Astrocyte (in vitro differentiated cells and primary cell): ENCODE data around the gene NRG2. TPM values are rescaled to one million over a fixed set of nuclear protein-coding genes. Genes with fewer than 3 reads are reported as not detected.

Source experiments
- DNase-seq: peaks from one replicate; pipeline ENCODE4 v3.0.0-alpha.2; 2010; ENCODE audit warnings: low read depth
- FAIRE-seq: peaks from 2 replicates; lab custom pipeline; 2011; peaks lifted over from hg19 to GRCh38; lab: Jason Lieb, UNC
- H2AFZ ChIP-seq: 2 replicates; pipeline ENCODE4 v1.6.0; 2012; ENCODE audit warnings: low read depth, low read length, inconsistent platforms
- H3K27ac ChIP-seq: 2 replicates; pipeline ENCODE4 v1.5.1; 2011; ENCODE audit warnings: low read depth, low read length, inconsistent platforms
- H3K27me3 ChIP-seq: 2 replicates; pipeline ENCODE4 v1.6.0; 2011; ENCODE audit warnings: low read length, inconsistent platforms; ENCODE audit not compliant: insufficient read depth
- H3K36me3 ChIP-seq: 2 replicates; pipeline ENCODE4 v1.5.1; 2011; ENCODE audit warnings: low read length, inconsistent platforms; ENCODE audit not compliant: insufficient read depth
- H3K4me1 ChIP-seq: 2 replicates; pipeline ENCODE4 v1.5.1; 2011; ENCODE audit warnings: low read length, inconsistent platforms; ENCODE audit not compliant: insufficient read depth
- H3K4me2 ChIP-seq: 2 replicates; pipeline ENCODE4 v1.6.0; 2012; ENCODE audit warnings: low read length, inconsistent platforms
- H3K4me3 ChIP-seq: 2 replicates; pipeline ENCODE4 v1.5.1; 2011; ENCODE audit warnings: low read depth, mild to moderate bottlenecking, low read length, inconsistent platforms; ENCODE audit not compliant: insufficient read depth
- H3K79me2 ChIP-seq: 2 replicates; pipeline ENCODE4 v1.6.0; 2012; ENCODE audit warnings: mild to moderate bottlenecking, low read length, inconsistent platforms; ENCODE audit not compliant: insufficient read depth
- H3K9ac ChIP-seq: 2 replicates; pipeline ENCODE4 v1.6.0; 2012; ENCODE audit warnings: mild to moderate bottlenecking, low read length, inconsistent platforms
- H3K9me3 ChIP-seq: 2 replicates; pipeline ENCODE4 v1.5.1; 2012; ENCODE audit warnings: low read depth, mild to moderate bottlenecking, low read length, inconsistent platforms; ENCODE audit not compliant: insufficient read depth
- H4K20me1 ChIP-seq: 2 replicates; pipeline ENCODE4 v1.6.0; 2012; ENCODE audit warnings: low read length, inconsistent platforms; ENCODE audit not compliant: insufficient read depth
- H3K27ac Mint-ChIP-seq: one replicate; pipeline ENCODE4 v1.8.0; 2021; ENCODE audit warnings: mild to moderate bottlenecking, mixed read lengths; ENCODE audit not compliant: unreplicated experiment
- H3K27me3 Mint-ChIP-seq: one replicate; pipeline ENCODE4 v1.8.0; 2021; ENCODE audit warnings: low read depth, mixed read lengths; ENCODE audit not compliant: unreplicated experiment
- H3K36me3 Mint-ChIP-seq: one replicate; pipeline ENCODE4 v1.8.0; 2021; ENCODE audit warnings: low read depth, mixed read lengths; ENCODE audit not compliant: unreplicated experiment
- H3K4me1 Mint-ChIP-seq: one replicate; pipeline ENCODE4 v1.8.0; 2021; ENCODE audit warnings: low read depth, mixed read lengths; ENCODE audit not compliant: unreplicated experiment
- H3K4me3 Mint-ChIP-seq: one replicate; pipeline ENCODE4 v1.8.0; 2021; ENCODE audit warnings: mild to moderate bottlenecking, moderate library complexity, mixed read lengths; ENCODE audit not compliant: unreplicated experiment
- H3K9me3 Mint-ChIP-seq: one replicate; pipeline ENCODE4 v1.8.0; 2021; ENCODE audit warnings: mild to moderate bottlenecking, mixed read lengths; ENCODE audit not compliant: unreplicated experiment
- EZH2 ChIP-seq: IDR thresholded peaks from 2 replicates; pipeline ENCODE4 v1.6.1; 2012; ENCODE audit warnings: mild to moderate bottlenecking, low read length, inconsistent platforms; ENCODE audit not compliant: insufficient read depth
- total RNA-seq: library from RNA; stranded (reverse); gene quantifications from 2 replicates; pipeline ENCODE4 v1.2.1, GENCODE V29; 2021
- TF ChIP-seq, protein P1 (sequence below): IDR thresholded peaks from 2 replicates; pipeline ENCODE4 v1.5.1; 2011; ENCODE audit warnings: low read depth, mild to moderate bottlenecking, inconsistent platforms, low read length, moderate library complexity; ENCODE audit not compliant: insufficient read depth

The NRG2 gene
- total RNA-seq, 1 donor from 2014 or later: 0.54 TPM

DNA sequence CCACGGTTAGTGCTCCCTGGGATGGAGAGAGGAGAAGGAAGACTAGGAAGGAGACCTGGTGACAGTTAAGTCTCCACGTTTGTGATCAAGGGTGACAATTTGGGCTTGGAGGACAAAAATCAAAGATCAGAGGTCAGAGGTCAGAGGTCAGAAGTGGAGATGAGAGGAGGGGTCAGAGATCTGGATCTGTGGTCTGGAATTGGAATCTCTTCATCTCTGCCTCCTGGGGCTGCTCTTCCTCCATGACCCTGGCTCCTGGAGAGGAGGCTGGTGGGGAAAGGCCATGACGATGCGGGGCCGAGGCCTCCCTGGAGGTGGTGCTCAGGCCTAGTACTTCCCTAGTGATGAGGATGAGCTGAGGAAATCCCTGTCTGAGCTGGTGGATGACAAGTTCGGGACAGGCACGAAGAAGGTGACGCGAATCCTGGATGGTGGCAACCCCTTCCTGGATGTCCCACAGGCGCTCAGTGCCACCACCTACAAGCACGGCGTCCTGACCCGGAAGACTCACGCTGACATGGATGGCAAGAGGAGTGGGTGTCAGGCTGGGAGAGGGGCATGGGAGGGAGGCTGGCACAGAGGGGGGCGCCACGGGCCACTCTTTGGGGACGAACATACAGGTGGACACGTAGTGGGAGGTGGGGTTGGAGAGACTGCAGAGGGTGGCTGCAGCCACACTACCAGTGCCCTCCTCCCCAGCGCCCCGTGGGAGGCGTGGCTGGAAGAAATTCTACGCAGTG is 206.5 kb downstream of the NRG2 start:
- H3K36me3 ChIP-seq: no peaks in the 10 kb centered on the region
- no peak overlapping the region for H3K27ac ChIP-seq
- FAIRE-seq (no peak), DNase-seq (no peak)
- no peaks in the 10 kb centered on the region for H3K9me3 Mint-ChIP-seq
- H3K27me3 ChIP-seq: peaks cover 14% of the 10 kb centered on the region
- no peaks in the 10 kb centered on the region for H3K79me2 ChIP-seq
- no peak for TF ChIP-seq EZH2
- TF ChIP-seq, protein P1, sequence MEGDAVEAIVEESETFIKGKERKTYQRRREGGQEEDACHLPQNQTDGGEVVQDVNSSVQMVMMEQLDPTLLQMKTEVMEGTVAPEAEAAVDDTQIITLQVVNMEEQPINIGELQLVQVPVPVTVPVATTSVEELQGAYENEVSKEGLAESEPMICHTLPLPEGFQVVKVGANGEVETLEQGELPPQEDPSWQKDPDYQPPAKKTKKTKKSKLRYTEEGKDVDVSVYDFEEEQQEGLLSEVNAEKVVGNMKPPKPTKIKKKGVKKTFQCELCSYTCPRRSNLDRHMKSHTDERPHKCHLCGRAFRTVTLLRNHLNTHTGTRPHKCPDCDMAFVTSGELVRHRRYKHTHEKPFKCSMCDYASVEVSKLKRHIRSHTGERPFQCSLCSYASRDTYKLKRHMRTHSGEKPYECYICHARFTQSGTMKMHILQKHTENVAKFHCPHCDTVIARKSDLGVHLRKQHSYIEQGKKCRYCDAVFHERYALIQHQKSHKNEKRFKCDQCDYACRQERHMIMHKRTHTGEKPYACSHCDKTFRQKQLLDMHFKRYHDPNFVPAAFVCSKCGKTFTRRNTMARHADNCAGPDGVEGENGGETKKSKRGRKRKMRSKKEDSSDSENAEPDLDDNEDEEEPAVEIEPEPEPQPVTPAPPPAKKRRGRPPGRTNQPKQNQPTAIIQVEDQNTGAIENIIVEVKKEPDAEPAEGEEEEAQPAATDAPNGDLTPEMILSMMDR: no peak
- H3K4me3 Mint-ChIP-seq: no peak overlapping the region
- H3K4me1 Mint-ChIP-seq: no peaks in the 10 kb centered on the region
- no peak overlapping the region for H3K4me3 ChIP-seq
- no peak overlapping the region for H3K27ac Mint-ChIP-seq
- H3K4me1 ChIP-seq: no peaks in the 10 kb centered on the region
- no peak overlapping the region for H2AFZ ChIP-seq
- no peaks in the 10 kb centered on the region for H3K36me3 Mint-ChIP-seq
- H4K20me1 ChIP-seq: no peaks in the 10 kb centered on the region
- H3K4me2 ChIP-seq: no peak overlapping the region
- H3K9ac ChIP-seq: no peak overlapping the region
- H3K27me3 Mint-ChIP-seq: peaks cover 82% of the 10 kb centered on the region
- H3K9me3 ChIP-seq: no peaks in the 10 kb centered on the region

DNA sequence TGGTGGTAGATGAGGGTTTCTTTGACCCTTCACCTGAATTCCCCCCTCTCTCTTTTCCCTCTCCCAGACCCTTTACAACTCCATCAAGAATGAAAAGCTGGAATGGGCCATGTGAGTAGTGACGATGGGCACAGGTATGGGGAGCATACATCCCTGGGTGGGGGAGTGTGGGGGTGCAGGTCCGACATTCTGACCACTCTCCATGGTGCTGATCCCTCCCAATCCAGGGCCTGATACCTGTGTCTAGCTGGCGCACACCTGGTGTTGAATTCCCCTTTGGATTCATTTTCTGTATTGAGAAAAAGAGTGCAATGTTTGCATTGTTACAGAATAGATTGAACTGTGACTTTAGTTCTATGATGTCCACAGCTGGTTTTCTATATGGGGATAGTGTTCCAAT is 207.4 kb downstream of the NRG2 start:
- Histone ChIP-seq H3K27ac (no peak overlapping the region), H3K27me3 (peaks cover 20% of the 10 kb centered on the region), H3K79me2 (no peaks in the 10 kb centered on the region), H3K4me3 (no peak overlapping the region), H3K36me3 (no peaks in the 10 kb centered on the region), H3K9ac (no peak overlapping the region), H4K20me1 (no peaks in the 10 kb centered on the region), H2AFZ (no peak overlapping the region), H3K4me2 (no peak overlapping the region), H3K4me1 (no peaks in the 10 kb centered on the region), H3K9me3 (no peaks in the 10 kb centered on the region)
- H3K27ac Mint-ChIP-seq: no peak overlapping the region
- H3K9me3 Mint-ChIP-seq: no peaks in the 10 kb centered on the region
- FAIRE-seq (no peak), DNase-seq (no peak)
- H3K4me3 Mint-ChIP-seq: no peak overlapping the region
- TF ChIP-seq, protein P1: no peak
- no peak for TF ChIP-seq EZH2
- no peaks in the 10 kb centered on the region for H3K4me1 Mint-ChIP-seq
- peaks cover 82% of the 10 kb centered on the region for H3K27me3 Mint-ChIP-seq
- H3K36me3 Mint-ChIP-seq: no peaks in the 10 kb centered on the region

DNA sequence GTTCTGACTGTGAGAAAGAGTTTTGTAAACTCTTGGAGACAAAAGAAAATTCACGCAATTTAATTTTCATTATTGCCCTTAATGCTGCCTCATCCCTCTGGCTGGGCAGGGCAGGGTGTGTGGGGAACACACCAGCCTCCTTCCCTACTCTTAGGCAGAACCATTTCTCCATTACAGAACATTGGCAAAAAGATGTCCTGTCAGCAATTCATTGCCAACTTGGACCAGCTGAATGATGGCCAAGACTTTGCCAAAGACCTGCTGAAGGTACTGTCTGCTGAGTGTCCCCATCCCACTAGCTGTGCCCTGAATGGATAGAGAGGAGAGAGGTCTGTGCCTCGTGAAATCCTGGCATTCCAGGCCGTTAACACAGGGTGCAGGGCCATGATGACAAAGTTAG is 209.6 kb downstream of the NRG2 start:
- FAIRE-seq (no peak), DNase-seq (no peak)
- Histone ChIP-seq H3K9me3 (no peaks in the 10 kb centered on the region), H3K36me3 (no peaks in the 10 kb centered on the region), H3K79me2 (no peaks in the 10 kb centered on the region), H3K27me3 (peaks cover 20% of the 10 kb centered on the region), H3K4me2 (no peak overlapping the region), H3K9ac (no peak overlapping the region), H3K4me3 (no peak overlapping the region), H2AFZ (no peak overlapping the region), H3K27ac (no peak overlapping the region), H3K4me1 (no peaks in the 10 kb centered on the region), H4K20me1 (no peaks in the 10 kb centered on the region)
- Mint-ChIP-seq H3K4me1 (no peaks in the 10 kb centered on the region), H3K36me3 (no peaks in the 10 kb centered on the region), H3K9me3 (peaks cover 3% of the 10 kb centered on the region), H3K27me3 (peaks cover 68% of the 10 kb centered on the region), H3K4me3 (no peak overlapping the region), H3K27ac (no peak overlapping the region)
- TF ChIP-seq EZH2: no peak
- TF ChIP-seq, protein P1: no peak
